Peyer's patch (tissue), 4 donors: ENCODE data around the gene NEIL1.
"Not testable (repeated sequence)": the region's sequence is repeated elsewhere in the genome, so short reads cannot be mapped to it uniquely, and the experiment has no call there.

Source experiments
- CTCF ChIP-seq, 6 experiments: fragments of 450-650 bp in 4 of 6; fragments of 200-600 bp in 2 of 6; sonication (generic) in 1 of 6; IDR thresholded peaks; one replicate each; pipeline ENCODE4 v1.5.1; 2017 to 2019; ENCODE audit warnings: antibody characterized with exemption in 6 of 6, mild to moderate bottlenecking in 3 of 6, moderate library complexity in 1 of 6
- POLR2A ChIP-seq, 2 donors: fragments of 450-650 bp; IDR thresholded peaks; one replicate each; pipeline ENCODE4 v1.5.1; 2017; ENCODE audit warnings: antibody characterized with exemption in 2 of 2, mild to moderate bottlenecking in 2 of 2, moderate library complexity in 2 of 2

DNA sequence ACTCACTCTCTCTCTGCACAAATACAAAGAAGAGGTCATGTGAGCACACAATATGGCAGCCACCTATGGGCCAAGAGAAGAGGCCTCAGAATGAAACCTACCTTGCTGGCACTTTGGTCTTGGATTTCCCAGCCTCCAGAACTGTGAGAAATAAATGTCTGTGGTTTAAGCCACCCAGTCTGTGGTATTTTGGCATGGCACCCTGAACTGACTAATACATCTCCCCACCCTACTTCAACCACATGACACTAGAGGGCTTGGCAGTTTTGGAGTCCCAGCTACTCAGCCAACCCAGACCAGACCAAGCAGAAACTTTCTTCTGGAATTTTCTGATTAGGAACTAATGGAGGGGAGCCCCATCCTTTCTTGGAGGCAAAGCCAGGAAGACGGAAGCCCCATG lies 34.3 kb upstream of the NEIL1 start:
- TF ChIP-seq CTCF, POLR2A (IDR thresholded peaks at IDR 0.05): not testable (repeated sequence)
